GM19324 (cell line): ENCODE data around the gene LRRC73.

Experiments used
- ATAC-seq: cut with Tn5 transposase; IDR thresholded peaks from one replicate; pipeline ENCODE4 v1.9.1; 2021; ENCODE audit warnings: mild to moderate bottlenecking, moderate library complexity; ENCODE audit not compliant: unreplicated experiment, low FRiP score

Gene LRRC73

GRCh38 chr6:43493833-43494232 lies 16.3 kb downstream of the LRRC73 start:
- no peak for ATAC-seq

DNA sequence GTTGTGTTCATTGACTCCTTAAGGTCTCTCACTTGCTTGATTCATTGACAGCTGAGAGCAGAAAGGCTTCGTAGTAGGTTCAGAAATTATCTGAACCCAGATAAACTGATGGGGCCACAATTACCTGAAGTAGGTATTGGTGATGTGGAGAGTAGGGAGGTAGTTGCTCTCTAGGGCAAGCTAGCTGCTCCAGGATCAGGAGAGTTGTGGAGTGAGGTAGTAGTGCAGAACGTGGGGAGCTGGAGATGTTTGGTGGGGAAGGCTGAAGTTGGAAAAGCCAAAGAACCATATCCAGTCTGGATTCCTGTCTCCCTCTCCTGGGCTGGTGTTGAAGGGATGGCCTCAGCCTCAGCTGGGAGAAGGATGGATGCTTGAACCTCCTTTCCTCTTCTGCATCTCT lies 16.9 kb downstream of the LRRC73 start:
- ATAC-seq = no peak

GRCh38 chr6:43492673-43493072 lies 17.5 kb downstream of the LRRC73 start:
- ATAC-seq = no peak

DNA sequence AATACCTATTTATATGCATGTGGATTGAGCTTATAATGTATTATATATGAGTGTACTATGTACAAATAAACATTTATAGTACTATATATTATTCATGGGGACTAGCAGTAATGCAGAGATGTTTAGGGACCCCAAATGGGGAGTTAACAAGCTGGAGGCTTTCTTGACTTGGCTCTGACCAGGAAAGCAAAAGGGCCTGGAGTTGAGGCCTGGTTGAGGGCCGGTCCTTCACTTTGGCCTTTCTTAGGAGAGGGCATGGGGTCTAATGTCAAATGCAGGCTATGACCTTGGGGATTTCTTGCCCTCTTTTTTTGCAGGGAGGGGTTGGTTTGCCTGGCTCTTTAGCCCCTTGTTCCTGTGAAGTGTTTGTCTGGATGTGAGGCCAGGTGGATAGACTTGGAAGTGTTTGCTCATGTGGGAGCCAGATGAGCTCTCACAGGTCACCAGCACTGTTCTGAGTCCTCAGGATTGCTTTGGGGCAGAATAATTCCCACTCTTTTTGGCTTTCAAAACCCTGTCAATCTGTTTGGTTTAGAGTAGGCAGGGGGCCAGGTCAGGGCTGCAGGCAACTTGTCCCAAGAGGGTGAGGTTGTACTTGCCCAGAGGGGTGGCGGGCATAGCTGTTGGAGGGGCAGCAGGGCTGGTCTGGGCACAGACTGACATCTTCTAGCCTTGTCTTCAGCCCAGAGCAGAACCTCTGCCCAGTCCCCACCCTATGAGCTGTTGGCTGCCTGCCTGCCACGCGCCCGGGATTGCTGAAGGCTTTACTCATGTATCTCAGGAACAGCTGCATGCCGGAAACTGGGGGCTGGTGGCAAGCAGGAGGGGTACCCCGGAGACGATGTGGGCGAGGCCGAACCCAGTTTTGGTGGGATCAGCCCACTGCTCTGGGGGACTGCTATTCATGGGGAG lies 18.1 kb downstream of the LRRC73 start:
- no peak for ATAC-seq

DNA sequence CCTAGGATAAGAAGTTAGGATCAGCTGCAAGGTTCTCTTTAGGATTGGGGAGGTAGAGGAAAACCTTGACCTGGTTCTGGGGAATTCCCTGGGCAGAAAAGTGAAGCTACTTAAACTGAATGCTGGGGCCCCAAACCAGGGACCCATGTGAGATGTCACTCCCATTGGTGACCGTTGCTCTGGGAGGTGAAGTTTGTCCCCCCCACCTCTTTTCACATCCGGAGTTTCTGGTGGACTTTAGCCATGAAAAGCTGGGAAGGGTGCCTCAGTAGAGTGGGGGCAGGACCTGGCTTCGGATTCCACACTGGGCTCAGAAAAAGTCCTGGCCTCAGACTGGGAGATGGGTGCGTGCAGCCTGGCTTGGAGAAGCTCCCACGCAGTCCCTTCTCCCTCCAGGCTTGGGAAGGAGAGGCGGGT lies 19.6 kb downstream of the LRRC73 start:
- ATAC-seq = no peak

- no peak for ATAC-seq
These were observed 20.7 kb downstream of the LRRC73 start for GRCh38 chr6:43489277-43490072.

DNA sequence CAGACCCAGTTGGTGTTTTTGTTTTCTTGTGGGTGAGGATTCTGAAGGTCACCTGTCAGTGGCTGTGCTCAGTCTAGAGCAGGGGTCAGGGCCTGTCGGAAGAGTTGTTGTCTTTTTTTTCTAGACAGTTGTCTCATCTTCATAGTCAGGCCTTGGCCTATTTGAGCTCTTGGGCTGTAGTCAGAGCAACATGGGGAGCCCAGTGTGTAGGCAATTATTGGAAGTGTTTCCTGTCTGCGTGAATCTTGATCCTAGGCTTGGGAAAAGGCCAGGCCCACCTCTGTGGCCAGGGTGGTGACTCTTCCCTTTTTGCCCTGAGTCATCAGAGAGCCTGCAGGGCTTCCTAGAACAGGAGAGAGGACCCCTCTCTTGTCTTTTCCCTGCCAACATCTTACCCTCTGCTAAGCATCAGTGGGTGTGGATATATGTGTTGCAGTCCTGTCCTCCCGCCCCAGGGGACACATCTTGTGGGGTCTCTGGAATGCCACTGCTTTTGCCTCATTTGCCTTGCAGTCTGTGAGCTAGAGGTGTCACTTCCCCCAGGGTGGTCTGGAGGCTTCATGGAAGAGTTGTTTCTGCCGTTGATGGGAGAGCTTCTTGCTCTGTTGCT lies 21.4 kb downstream of the LRRC73 start:
- no peak for ATAC-seq

DNA sequence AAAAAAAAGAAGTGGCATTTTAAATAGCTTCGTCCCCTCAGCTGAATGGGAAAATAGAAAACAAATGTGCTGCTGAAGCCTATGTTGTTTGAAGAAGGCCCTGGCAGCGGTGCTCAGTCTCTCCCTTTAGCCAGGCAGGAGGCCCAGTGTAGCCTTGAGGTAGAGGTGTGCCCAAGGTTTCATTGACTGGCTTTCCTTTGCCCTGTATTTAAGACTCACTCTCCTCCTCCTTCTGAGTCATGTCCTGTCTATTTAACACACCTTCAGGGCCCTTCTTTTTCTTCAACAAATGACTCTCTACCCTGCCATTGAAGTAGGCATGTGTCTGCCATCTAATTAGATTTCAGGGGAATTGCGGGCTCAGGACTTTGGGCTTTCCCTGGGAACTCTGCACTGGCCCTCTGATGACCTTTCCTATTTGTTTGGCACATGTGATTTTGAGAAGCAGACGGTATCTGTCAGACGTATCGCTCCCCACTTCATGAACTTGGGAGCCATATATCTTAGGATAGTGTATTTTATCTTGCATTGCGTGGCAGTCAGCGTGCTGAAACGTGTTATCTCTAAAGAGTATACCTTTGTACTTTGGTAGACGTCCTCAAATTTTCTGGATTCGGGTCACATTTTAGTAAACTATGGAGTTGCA lies 28.4 kb downstream of the LRRC73 start:
- no peak for ATAC-seq

DNA sequence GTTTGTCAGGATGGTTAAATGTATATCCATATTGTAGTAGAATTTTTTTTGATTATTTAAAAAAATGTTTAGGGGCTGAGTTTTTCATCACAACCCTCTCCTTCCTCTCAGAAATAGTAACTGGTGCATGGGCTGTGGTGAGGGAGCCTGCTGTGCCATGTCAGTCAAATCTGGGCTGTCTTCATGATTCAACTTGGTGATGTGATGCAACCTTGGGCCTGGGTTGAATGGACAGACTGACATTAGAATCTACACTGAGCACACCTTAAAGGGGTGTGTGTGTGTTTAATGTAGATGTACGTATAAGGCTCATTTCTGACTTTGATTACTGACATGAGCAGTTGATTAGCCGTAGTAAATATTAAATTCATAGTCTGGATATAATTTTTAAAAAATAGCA lies 29.1 kb downstream of the LRRC73 start:
- no peak for ATAC-seq

DNA sequence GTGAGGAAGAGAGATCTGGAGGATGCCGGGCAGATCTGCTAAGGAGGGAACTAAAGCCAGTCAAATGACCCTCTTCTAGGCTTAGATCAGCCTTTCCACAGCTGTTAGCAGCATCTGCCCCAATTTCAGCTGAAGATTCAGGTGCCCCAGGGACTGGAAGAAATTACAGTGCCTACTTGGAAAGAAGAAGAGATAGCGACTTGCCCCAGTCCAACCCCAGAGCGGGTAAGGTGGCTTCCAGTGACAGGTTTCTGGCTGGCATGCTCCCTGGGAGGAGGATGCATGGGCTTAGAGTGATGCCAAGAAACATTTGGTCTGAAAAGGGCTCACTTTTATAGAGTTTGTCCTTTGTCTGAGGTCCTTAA lies 32.2 kb downstream of the LRRC73 start:
- no peak for ATAC-seq

DNA sequence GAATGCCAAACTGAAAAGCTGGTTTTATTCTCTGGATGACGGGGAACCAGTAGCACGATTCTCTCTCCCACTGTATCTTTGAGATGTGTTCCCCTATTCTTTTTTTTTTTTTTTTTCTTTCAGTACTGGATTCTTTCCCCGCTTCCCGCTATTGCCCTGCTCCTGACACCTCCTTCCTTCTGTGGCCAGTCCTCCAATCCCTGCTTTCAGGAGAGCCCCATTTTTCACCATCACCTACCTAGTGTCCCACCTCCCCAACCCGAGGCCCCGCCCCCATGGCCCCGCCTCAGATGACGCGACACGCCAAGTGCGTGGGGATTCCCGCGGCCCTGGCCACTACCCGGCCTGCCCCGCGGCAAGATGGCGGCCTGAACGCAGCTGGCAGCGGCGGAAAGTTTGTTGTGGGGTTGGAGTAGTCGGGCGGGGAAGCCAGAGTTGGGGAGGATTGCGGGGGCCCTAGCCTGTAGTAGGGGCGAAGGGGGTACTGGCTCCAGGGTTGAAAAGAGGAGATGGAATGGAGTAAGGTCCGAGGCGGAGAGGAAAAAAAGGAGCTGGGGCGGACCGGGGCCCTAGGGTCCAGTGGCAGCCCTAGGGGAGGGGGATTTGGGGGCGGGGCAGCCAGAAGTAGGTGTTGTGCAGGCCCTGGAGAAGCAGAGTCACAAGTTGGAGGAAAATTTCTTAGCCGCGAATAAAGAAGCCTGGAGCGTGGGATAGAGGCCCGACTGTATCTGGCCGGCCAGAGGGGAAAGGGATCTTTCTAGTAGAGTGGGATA lies 32.7 kb downstream of the LRRC73 start, which contains the start of gene TJAP1:
Gene TJAP1 (plus strand): TSS at position 336 of the 773 bp plus-strand sequence. CDS start 21,432 bp downstream, outside the sequence.
- peak; percentile 91 for ATAC-seq

DNA sequence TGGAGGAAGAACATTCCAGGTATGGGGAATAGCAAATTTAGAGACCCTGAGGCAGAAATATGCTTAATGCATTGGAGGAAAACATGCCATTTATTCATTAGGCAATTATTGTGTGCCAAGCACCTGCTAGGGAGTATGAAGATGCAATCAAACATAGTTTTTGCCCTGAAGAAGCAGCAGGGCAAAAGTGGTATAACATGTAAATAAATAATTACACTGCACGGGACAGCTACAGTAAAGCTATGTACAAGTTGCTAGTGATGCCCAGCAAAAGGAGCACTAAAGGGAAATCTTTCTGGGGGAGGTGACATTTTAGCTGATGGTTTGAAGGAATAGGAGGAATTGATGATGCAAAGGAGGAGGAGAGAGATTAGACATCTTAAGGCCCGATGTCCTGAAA lies 33.4 kb downstream of the LRRC73 start:
- ATAC-seq = no peak

DNA sequence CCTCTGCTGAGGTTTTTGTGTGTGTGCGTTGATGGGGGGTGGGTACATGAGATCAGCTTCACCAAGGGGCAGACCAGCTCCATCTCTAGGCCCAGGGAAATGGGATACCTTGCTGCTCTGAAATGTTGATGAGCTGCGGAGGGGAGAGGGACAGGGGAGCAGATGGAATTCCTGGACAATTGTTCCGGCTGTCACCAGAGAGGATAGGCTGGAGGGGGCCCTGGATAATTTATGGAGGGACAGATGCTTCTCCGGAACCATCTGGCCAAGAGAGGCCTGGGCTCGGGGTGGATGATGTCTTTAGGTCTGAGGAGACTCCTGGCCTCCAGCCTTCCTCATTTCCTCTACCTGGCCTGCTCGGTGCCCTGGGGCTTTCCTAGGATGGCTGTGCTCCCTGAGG lies 34.6 kb downstream of the LRRC73 start:
- no peak for ATAC-seq

GRCh38 chr6:43472515-43472914 lies 37.6 kb downstream of the LRRC73 start:
- ATAC-seq = no peak

DNA sequence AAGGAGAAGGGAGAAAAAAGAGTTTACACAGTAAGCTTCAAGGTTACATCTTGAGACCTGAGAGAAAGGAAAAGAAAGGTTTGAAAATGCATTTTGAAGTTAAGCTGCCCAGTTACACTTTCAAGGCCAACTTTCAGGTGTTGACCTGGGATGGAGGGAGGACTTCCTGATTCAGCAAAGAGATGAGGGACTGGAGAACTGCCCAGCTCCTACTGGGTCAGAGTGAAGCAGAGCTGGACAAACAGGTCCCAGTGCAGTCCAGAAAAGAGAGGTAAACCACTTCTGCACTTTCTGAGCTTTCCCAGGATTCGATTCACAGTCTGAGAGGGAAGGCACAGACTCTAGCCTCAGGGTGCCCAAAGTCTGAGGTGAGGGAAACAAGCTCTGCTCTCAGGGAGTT lies 38.7 kb downstream of the LRRC73 start:
- no peak for ATAC-seq

DNA sequence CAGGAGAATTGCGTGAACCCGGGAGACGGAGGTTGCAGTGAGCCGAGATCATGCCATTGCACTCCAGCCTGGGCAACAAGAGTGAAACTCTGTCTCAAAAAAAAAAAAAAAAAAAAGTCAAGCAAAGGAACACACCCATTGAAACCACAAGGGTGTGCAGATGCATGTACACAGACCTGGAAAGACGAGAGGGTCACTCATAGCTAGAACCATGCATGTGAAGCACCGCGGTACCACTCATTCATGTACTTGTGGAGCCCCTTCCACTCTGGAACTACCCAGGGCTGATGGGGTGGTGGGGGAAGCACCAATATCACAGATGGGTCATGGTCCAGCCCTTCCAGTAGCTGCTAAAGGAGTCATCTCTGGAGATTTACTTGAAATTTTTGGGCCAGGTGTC lies 40.2 kb downstream of the LRRC73 start:
- no peak for ATAC-seq

DNA sequence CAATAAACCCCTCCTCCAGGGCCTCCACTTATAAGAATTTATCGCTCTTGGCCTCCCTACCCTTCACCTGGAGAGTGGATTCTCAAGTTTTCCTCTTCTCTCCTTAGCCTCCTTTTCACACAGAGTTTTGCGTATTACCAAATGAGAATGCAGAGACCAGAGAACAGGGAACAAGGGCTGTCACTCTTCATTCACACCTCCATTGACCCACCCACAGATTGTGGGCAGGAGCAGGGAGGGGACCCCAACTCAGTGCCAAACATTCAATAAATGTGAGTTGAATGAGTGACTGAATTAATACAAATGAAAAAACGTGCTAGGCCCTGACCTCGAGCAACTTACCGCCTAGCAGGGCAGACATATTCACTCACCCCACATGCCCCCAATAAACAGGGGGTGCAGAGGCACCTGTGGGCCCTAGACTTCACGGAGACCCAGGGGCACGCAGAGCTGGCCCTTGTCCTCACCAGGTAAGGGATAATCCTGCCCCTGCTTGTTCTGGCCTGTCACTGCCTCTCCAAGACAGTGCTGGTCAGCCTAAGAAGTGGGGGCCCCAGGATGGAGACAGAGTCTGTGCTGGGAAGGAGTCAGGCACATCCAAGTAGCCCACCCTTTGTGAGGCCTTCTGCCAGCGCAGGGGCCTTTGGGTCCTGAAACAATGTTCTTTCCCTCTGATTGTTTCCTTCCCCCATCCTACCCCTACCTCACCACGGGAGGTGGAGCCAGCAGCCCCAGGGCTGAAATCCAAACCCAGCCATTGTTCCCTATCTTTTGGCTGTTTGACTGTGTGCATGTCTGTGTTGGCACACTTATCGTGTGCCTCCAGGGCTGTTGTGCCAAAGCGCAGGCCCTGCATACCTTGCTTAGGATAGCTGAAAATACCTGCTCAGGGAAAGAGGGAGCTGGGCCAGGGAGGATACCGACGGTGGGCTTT lies 41.1 kb downstream of the LRRC73 start:
- no peak for ATAC-seq

- ATAC-seq = no peak
These were observed 41.9 kb downstream of the LRRC73 start for GRCh38 chr6:43468240-43468639.

- no peak for ATAC-seq
These were observed 42.4 kb downstream of the LRRC73 start for GRCh38 chr6:43467752-43468151.
